OCI-LY1 (cell line): ENCODE measurements around the gene TRABD2A.

Experiments used
- H2AFZ ChIP-seq: fragments of 200-600 bp; sonication (generic), shearing (Covaris generic); 2 replicates; pipeline ENCODE4 v1.6.0; 2014; ENCODE audit warnings: antibody characterized with exemption, mild to moderate bottlenecking, low read length
- H3F3A ChIP-seq: fragments of 200-600 bp; sonication (generic), shearing (Covaris generic); 2 replicates; pipeline ENCODE4 v1.6.0; 2014; ENCODE audit warnings: mild to moderate bottlenecking, antibody characterized with exemption, low read length, moderate library complexity; ENCODE audit not compliant: insufficient read depth
- H3K27ac ChIP-seq: fragments of 200-600 bp; sonication (generic); 2 replicates; pipeline ENCODE4 v1.5.1; 2014; ENCODE audit warnings: low read length, mixed run types, mild to moderate bottlenecking, low read depth; ENCODE audit not compliant: poor library complexity, severe bottlenecking
- H3K27me3 ChIP-seq: fragments of 200-600 bp; sonication (generic); 2 replicates; pipeline ENCODE4 v1.6.0; 2014; ENCODE audit warnings: antibody characterized with exemption, mild to moderate bottlenecking, low read length, moderate library complexity; ENCODE audit not compliant: insufficient read depth
- H3K36me3 ChIP-seq: fragments of 200-600 bp; sonication (generic); 2 replicates; pipeline ENCODE4 v1.6.1; 2014; ENCODE audit warnings: mild to moderate bottlenecking, antibody characterized with exemption, low read length, moderate library complexity, mixed read lengths; ENCODE audit not compliant: insufficient read depth
- H3K4me1 ChIP-seq: fragments of 200-600 bp; sonication (generic); 2 replicates; pipeline ENCODE4 v1.5.1; 2014; ENCODE audit warnings: mild to moderate bottlenecking, low read length, moderate library complexity; ENCODE audit not compliant: insufficient read depth, severe bottlenecking
- H3K4me2 ChIP-seq: fragments of 200-600 bp; sonication (generic), shearing (Covaris generic); 2 replicates; pipeline ENCODE4 v1.6.1; 2014; ENCODE audit warnings: low read length
- H3K4me3 ChIP-seq: fragments of 200-600 bp; sonication (generic); 2 replicates; pipeline ENCODE4 v1.5.1; 2014; ENCODE audit warnings: low read length, low read depth, mild to moderate bottlenecking, mixed read lengths; ENCODE audit not compliant: poor library complexity, severe bottlenecking
- H3K79me2 ChIP-seq: fragments of 200-600 bp; shearing (Covaris generic); 2 replicates; pipeline ENCODE4 v1.6.1; 2016; ENCODE audit warnings: mixed run types, low read length, mixed read lengths; ENCODE audit not compliant: insufficient read depth
- H3K9ac ChIP-seq: fragments of 200-600 bp; sonication (generic), shearing (Covaris generic); 2 replicates; pipeline ENCODE4 v1.6.1; 2014; ENCODE audit warnings: mild to moderate bottlenecking, low read length, mixed read lengths
- H3K9me2 ChIP-seq: fragments of 200-600 bp; sonication (generic), shearing (Covaris generic); 2 replicates; pipeline ENCODE4 v1.6.1; 2014; ENCODE audit warnings: low read depth, mild to moderate bottlenecking, low read length, mixed read lengths
- H3K9me3 ChIP-seq: fragments of 200-600 bp; shearing (Covaris generic); 2 replicates; pipeline ENCODE4 v1.6.1; 2014; ENCODE audit warnings: low read length, mixed read lengths
- H4K20me1 ChIP-seq: fragments of 200-600 bp; sonication (generic), shearing (Covaris generic); 2 replicates; pipeline ENCODE4 v1.6.0; 2016; ENCODE audit warnings: mild to moderate bottlenecking, low read length; ENCODE audit not compliant: insufficient read depth
- CTCF ChIP-seq: fragments of 200-600 bp; sonication (generic), shearing (Covaris generic); IDR thresholded peaks from 2 replicates; pipeline ENCODE4 v1.5.1; 2017; ENCODE audit warnings: mild to moderate bottlenecking, antibody characterized with exemption, low read length, moderate library complexity, mixed read lengths
- EZH2 ChIP-seq: fragments of 200-600 bp; sonication (generic), shearing (Covaris generic); IDR thresholded peaks from 2 replicates; pipeline ENCODE4 v1.8.0; 2017; ENCODE audit warnings: borderline replicate concordance, mixed run types, mild to moderate bottlenecking, antibody characterized with exemption, low read length, moderate library complexity, mixed read lengths

TRABD2A gene

GRCh38 chr2:84879584-84880394 is 1.1 kb downstream of the TRABD2A start:
- Histone ChIP-seq H3K4me2 (peak overlapping the region; percentile 85; the same call in 1 of the 2 replicates), H3K27ac (no peak overlapping the region), H3K9me2 (no peaks in the 10 kb centered on the region), H3K79me2 (no peaks in the 10 kb centered on the region), H3K9ac (no peak overlapping the region), H3K36me3 (no peaks in the 10 kb centered on the region), H2AFZ (no peak overlapping the region), H3K9me3 (no peaks in the 10 kb centered on the region), H3K4me3 (no peak overlapping the region), H3K27me3 (peaks cover 8% of the 10 kb centered on the region; the same call in 1 of the 2 replicates), H3K4me1 (peaks cover 24% of the 10 kb centered on the region), H3F3A (no peaks in the 10 kb centered on the region), H4K20me1 (no peaks in the 10 kb centered on the region)
- TF ChIP-seq EZH2, result no peak
- no peak for TF ChIP-seq CTCF

GRCh38 chr2:84878896-84879583 is 1.8 kb downstream of the TRABD2A start:
- H3K4me1 ChIP-seq, result peaks cover 24% of the 10 kb centered on the region
- no peak overlapping the region for H3K4me3 ChIP-seq

GRCh38 chr2:84878459-84878858 is 2.4 kb downstream of the TRABD2A start:
- Histone ChIP-seq H3K4me3 (no peak overlapping the region), H2AFZ (no peak overlapping the region), H3K27ac (no peak overlapping the region), H3K9me2 (no peaks in the 10 kb centered on the region), H3K36me3 (no peaks in the 10 kb centered on the region), H3K4me2 (no peak overlapping the region), H3K9ac (no peak overlapping the region), H3K9me3 (no peaks in the 10 kb centered on the region), H3K79me2 (no peaks in the 10 kb centered on the region), H4K20me1 (no peaks in the 10 kb centered on the region), H3K4me1 (peaks cover 24% of the 10 kb centered on the region), H3F3A (no peaks in the 10 kb centered on the region), H3K27me3 (peaks cover 8% of the 10 kb centered on the region; the same call in 1 of the 2 replicates)
- no peak for TF ChIP-seq CTCF
- TF ChIP-seq EZH2, result no peak

More at GRCh38 chr2:84878896-84879583, 1.8 kb downstream of the TRABD2A start:
- TF ChIP-seq EZH2 (no peak), CTCF (no peak)
- H3K27ac ChIP-seq, result no peak overlapping the region
- no peaks in the 10 kb centered on the region for H3K9me3 ChIP-seq
- H3K27me3 ChIP-seq, result peaks cover 8% of the 10 kb centered on the region; the same call in 1 of the 2 replicates
- H2AFZ ChIP-seq, result no peak overlapping the region
- no peaks in the 10 kb centered on the region for H3K9me2 ChIP-seq
- H4K20me1 ChIP-seq, result no peaks in the 10 kb centered on the region
- no peaks in the 10 kb centered on the region for H3K79me2 ChIP-seq
- H3F3A ChIP-seq, result no peaks in the 10 kb centered on the region
- H3K36me3 ChIP-seq, result no peaks in the 10 kb centered on the region
- no peak overlapping the region for H3K9ac ChIP-seq
- no peak overlapping the region for H3K4me2 ChIP-seq
